HG02763 (cell line): Measurements from ENCODE around the gene NCSTN.

Experiments
- ATAC-seq: cut with Tn5 transposase; IDR thresholded peaks from one replicate; pipeline ENCODE4 v1.9.1; 2021; ENCODE audit warnings: mild to moderate bottlenecking, moderate library complexity; ENCODE audit not compliant: unreplicated experiment

NCSTN gene

GRCh38 chr1:160342953-160343869, at the start of gene NCSTN, which contains the start of gene COPA:
TSS of gene NCSTN (plus strand) at chr1:160343383. CDS start at chr1:160343397, 14 bp downstream.
TSS of gene COPA (minus strand) at chr1:160343250. CDS start at chr1:160343170, 80 bp downstream.
- ATAC-seq = peak; percentile 94

- no peak for ATAC-seq
These were observed 47.1 kb upstream of the NCSTN start for GRCh38 chr1:160296036-160296435.

- no peak for ATAC-seq
These were observed 43.0 kb upstream of the NCSTN start for GRCh38 chr1:160300173-160300572.

GRCh38 chr1:160307118-160307791, 35.9 kb upstream of the NCSTN start:
- ATAC-seq = no peak

- ATAC-seq = no peak
These were observed 34.6 kb upstream of the NCSTN start for GRCh38 chr1:160308451-160309184.

GRCh38 chr1:160309185-160309557, 34.0 kb upstream of the NCSTN start:
- no peak for ATAC-seq

GRCh38 chr1:160309571-160309970, 33.6 kb upstream of the NCSTN start:
- no peak for ATAC-seq

- no peak for ATAC-seq
These were observed 27.8 kb upstream of the NCSTN start for GRCh38 chr1:160315359-160315758.

GRCh38 chr1:160322831-160323230, 20.4 kb upstream of the NCSTN start:
- no peak for ATAC-seq

GRCh38 chr1:160325252-160325651, 17.9 kb upstream of the NCSTN start:
- no peak for ATAC-seq

GRCh38 chr1:160326418-160326817, 16.8 kb upstream of the NCSTN start:
- ATAC-seq = no peak

GRCh38 chr1:160328184-160328583, 15.0 kb upstream of the NCSTN start:
- no peak for ATAC-seq

GRCh38 chr1:160330119-160330518, 13.1 kb upstream of the NCSTN start:
- no peak for ATAC-seq

- ATAC-seq = no peak
These were observed 10.7 kb upstream of the NCSTN start for GRCh38 chr1:160332516-160332915.

GRCh38 chr1:160338580-160338979, 4.6 kb upstream of the NCSTN start:
- no peak for ATAC-seq

GRCh38 chr1:160340146-160340545, 3.0 kb upstream of the NCSTN start:
- no peak for ATAC-seq

- no peak for ATAC-seq
These were observed 2.3 kb upstream of the NCSTN start for GRCh38 chr1:160340866-160341265.

GRCh38 chr1:160342526-160342925, 657 bp upstream of the NCSTN start:
- ATAC-seq = no peak

- no peak for ATAC-seq
These were observed 1.1 kb downstream of the NCSTN start for GRCh38 chr1:160344241-160344640.

GRCh38 chr1:160344936-160345335, 1.8 kb downstream of the NCSTN start:
- ATAC-seq = no peak

GRCh38 chr1:160346463-160346862, 3.3 kb downstream of the NCSTN start:
- ATAC-seq = no peak
